Left lobe of liver (tissue), 2 donors: ENCODE results near the gene ANKMY1. TPM values are rescaled to one million over a fixed set of nuclear protein-coding genes. Genes with fewer than 3 reads are reported as not detected.
"Not testable (repeated sequence)": the region's sequence is repeated elsewhere in the genome, so short reads cannot be mapped to it uniquely, and the experiment has no call there.

Experiments
- ATAC-seq: fragments of 200-7000 bp; cut with Tn5 transposase; one replicate; pipeline ENCODE4 v1.9.1; 2020; ENCODE audit warnings: mild to moderate bottlenecking, moderate library complexity
- DNase-seq: peaks from one replicate; pipeline ENCODE4 v3.0.0-alpha.2; 2020; ENCODE audit warnings: low spot score
- total RNA-seq: library from RNA; stranded (reverse); gene quantifications from one replicate; pipeline ENCODE4 v1.2.1, GENCODE V29; 2021
- donor health status: DM: no; HTN: no; CAD: no; lungs with moderate emphysema.
- donor health status: DM: no; HTN: yes; CAD: no.

ANKMY1 gene
- total RNA-seq, 1 donor from 2014 or later: 13.1 TPM

DNA sequence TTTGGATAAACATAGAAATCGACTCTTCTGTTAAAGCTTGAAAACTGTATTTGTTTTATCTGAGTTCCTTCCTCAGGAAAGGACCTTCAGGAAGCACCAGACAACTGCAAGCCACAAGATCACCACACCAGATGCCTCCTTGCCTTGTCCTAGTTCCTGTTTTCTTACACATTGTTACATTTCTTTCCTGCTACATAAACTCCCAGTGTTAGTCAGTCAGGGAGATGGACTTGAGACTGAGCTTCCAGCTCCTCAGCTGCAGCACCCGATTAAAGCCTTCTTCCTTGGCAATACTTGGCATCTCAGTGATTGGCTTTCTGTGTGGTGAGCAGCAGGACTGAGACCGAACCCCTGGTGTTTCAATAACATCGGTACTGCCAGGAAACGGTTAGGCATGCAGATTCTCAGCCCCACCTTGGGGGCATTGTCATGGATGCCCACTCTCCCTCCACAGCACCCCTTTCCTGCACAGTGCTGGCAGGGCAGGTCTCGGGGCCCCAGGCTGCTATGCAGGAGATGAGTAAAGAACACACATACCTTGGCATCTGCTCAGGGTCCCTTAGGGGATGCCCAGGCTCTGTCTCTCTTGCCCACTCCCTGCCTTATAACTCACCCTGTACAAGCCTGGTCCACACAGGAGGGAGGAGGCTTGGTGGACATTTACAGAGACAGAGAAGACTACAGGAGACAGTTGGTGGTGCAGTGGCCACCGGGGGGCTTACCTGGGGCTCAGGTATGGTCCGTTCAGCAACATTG lies 32.6 kb downstream of the ANKMY1 start:
- DNase-seq: peak; percentile 38
- ATAC-seq: no peak

DNA sequence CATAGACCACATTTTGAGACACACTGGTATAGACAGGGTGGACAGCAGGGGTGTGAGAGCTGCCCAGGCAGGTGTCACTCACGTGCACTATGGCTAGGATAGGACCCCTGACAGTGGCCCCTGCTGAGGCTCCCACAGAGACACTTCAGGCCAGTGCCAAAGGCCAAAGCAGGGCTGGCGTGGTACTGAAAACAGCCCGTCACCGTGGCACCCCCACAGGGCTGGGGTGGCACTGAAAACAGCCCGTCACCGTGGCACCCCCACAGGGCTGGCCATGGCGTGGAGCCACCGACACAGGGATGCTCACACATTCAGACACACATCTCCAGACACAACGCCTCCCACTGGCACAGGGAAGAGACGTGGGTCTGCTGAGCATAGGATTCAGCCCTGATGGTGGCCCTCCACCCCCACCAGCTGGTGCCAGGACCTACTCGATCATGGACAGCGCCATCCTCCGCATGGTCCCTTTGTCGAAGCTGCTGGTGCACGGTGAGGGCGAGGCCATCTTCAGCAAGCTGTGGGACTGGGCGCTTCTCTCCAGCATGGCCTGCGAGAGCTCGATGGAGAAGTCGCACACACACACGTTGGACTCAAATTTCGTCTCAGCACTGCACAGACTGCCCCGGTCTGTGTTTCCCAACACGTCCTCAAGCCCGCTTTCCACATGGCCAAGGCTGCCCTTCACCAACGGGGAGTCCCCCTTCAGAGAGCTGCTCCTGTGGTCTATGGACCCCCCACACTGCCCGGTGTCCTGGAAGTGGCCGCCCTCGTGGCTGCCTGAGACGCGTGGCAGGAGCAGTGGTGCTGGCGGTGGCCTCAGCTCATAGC lies 34.1 kb downstream of the ANKMY1 start:
- no peak for ATAC-seq
- DNase-seq: peak; percentile 41

DNA sequence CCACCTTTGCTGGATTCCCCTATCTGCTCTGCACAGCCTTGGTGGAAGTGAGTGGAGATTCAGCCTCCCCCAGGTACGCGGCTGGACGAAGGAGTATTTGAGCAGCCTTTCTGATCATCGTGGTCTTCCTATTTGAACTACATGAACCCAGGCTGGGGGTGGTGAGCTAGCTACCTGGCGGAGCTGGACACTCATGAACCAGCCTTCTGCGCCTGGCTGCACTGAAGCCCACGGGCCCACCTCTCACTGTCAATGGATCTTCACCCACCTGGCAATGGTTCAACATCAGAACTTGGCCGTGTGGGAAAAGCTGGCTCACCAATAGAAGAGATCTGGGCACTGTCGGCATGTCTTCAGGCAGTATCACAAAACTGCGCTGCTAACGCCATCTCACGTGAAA lies 35.4 kb downstream of the ANKMY1 start:
- DNase-seq: no peak
- ATAC-seq: no peak

DNA sequence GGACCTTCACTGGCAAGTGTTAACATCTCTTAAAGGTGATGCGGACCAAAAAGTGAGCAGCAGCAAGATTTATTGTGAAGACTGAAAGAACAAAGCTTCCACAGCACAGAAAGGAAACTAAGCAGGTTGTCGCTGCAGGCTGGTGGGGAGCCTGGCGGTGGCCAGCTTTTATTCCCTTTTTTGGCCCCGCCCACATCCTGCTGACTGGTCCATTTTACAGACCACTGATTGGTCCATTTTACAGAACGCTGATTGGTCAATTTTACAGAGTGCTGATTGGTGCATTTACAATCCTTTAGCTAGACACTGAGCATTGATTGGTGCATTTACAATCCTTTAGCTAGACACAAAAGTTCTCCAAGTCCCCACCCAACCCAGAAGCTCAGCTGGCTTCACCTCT lies 35.9 kb downstream of the ANKMY1 start:
- peak; percentile 8 for DNase-seq
- ATAC-seq: not testable (repeated sequence)

DNA sequence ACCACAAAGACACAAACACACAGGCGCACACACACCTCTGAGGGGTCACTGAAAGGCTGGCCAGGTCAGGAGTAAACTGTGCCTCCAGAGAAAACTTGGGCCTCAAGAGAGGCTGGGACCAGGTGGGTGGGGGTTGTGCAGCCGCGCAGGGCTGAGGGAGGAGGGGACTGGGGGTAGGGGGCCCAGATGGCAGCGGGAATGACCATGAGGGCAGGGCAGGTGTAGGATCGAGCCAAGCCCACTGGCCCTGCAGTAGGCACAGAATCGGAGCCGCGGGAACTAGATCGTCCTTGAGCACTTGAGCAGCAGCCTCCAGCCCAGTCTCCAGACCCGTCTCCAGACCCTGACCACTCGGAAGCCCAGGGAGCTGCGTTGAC lies 36.8 kb downstream of the ANKMY1 start:
- peak; percentile 35 for DNase-seq
- no peak for ATAC-seq

DNA sequence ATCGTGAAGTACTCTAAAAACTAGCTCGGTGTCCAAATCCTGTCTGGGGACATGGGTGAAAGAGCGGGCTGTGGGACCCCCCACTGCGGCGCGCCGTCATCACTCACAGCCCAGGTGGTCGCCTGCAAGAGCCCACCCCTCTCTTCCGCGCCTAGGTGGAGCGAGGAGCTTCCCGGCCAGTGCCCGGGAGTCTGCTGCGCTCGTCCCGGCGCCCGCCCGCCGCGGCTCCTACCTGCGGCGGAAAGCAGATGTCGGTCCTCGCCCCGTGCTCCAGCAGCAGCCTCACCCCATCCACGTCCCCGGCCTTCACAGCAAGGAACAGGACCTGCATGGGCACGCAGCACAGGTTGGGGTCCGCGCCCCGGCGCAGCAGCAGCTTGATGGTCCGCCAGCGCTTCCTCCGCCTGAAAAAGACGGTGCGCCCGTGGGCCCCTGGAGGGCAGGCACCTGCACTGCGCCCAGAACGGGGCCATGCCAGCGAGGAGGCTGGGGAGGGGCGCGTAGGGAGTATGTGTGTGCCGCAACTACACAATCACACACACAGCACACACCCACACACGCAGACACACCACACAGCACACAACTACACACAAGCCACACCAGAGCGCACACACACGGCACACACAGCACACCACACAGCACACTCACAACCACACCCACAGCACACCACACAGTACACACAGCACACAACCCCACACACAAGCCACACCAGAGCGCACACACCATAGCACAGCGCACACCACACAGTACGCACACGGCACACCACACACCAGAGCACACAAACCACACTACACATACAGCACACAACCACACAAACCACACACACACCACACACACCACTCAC lies 37.4 kb downstream of the ANKMY1 start:
- peak; percentile 16 for ATAC-seq
- peak; percentile 40 for DNase-seq

DNA sequence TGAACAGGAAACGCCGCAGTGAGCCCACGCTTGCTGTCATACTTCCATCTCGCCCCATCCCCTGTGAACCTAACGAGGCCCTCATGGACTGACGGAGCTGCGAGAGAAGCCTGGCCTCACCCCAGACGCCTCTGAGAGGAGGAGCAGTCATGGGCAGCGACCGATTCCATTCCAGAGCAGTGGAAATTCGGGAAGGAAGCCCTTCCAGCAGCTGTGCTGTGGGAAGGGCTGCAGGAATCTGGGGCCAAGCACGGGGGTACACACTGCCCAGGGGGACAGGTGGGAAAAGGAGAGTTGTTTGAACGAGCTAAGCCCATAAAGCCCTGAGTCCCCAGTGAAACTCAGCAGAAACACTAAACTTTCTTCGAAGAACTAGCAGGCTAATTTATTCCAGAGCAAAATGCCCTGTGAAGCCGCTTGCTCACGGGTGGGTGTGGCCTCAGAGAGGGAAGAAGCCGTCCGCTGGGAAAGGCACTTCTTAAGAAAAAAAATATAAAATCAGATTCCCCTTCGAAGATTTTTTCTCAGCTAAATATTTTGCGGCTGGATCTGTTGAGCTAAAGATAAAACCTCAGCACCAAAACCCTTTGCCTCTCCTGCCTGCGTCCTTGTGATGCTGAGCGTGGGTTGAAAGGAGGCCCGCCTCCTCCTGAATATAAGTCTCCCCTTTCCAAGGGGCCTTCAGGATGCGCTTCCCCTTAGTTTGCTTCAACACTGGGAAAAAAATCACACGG lies 38.2 kb downstream of the ANKMY1 start:
- ATAC-seq: no peak
- peak; percentile 35 for DNase-seq

DNA sequence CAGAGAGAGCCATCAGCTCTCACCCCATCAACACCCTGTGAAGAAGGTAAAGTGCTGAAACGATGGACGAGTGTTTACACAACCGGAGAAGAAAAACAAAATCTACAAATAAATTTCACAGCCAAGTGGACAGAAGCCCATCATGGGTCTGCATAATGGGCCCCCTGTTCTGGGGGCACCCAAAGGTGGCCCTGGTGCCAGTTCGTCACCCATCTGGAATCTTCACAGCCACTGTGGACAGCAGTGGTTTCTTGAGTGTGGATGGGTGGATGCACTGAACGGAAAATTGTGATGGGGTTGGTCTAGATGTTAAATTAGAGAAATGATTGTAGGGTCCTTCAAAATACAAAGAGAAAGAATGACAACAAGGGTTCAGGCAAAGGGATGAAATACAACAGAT lies 38.8 kb downstream of the ANKMY1 start:
- DNase-seq (peak; percentile 3), ATAC-seq (no peak)

DNA sequence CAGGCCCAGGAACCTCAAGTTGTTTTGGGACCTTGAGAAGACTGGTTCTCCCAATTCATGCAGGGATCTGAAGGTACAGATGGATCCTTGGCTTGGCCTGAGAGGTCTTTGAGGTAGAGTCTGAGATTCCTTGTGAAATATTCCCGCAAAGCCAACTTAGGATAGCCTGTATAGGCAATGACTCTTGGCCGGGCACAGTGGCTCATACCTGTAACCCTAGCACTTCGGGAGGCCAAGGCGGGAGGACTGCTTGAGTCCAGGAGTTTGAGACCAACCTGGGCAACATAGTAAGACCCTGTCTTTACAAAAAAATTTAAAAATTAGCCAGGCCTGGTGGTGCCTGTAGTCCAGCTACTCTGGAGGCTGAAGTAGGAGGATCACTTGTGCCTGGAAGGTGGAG lies 40.4 kb downstream of the ANKMY1 start:
- DNase-seq: no peak
- ATAC-seq: no peak

DNA sequence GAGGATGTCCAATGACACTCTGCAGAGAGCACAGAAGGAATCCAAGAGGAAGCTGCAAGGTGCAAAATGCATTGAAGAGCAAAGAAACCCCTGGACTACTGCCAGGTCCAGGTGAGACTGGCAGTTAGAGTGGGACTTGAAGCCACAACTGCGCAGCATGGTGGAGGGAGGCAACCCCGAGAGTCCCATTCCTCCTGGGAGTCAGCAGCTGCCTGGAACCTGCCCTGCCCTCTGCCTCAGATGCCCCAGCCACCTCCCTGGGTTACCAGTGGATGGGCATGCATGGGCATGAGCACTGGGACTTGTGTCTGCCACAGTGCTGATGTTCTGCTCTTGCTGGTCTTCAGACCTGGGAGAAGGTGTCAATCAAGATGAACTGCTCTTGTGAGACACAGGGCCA lies 43.2 kb downstream of the ANKMY1 start:
- no peak for ATAC-seq
- peak; percentile 42 for DNase-seq

DNA sequence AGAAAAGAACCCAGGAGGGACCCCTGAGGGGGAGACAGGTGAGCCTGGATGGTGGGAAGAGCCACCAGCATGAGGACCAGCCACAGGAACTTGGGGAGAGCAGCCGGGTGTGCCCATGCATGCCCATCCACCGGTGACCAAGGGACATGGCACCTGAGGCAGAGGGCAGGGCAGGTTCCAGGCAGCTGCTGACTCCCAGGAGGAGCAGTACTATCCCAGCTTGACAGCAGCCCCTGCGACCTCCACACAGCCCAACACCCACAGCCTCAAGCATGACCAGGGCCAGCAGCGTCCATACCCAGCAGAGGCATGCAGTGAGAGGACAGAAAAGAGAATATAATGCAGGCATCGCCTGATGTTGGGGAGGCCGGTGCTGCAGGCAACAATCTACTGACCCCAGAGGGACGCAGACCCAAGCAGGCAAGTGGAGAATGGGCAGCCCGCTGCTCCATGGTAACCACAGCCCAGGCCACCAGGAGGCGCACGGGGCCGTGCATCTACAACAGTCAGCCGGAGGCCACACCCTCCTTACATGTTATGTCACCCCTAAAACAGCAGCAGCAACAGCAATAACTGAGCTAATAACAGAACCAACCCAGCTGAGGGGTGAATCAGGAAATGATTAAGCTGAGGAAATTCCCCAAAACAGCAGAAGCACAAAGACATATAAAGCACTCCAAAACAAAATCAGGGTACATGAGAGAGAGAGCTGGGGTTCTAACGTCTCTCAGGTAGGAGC lies 44.1 kb downstream of the ANKMY1 start:
- ATAC-seq (peak; percentile 93), DNase-seq (peak; percentile 68)

DNA sequence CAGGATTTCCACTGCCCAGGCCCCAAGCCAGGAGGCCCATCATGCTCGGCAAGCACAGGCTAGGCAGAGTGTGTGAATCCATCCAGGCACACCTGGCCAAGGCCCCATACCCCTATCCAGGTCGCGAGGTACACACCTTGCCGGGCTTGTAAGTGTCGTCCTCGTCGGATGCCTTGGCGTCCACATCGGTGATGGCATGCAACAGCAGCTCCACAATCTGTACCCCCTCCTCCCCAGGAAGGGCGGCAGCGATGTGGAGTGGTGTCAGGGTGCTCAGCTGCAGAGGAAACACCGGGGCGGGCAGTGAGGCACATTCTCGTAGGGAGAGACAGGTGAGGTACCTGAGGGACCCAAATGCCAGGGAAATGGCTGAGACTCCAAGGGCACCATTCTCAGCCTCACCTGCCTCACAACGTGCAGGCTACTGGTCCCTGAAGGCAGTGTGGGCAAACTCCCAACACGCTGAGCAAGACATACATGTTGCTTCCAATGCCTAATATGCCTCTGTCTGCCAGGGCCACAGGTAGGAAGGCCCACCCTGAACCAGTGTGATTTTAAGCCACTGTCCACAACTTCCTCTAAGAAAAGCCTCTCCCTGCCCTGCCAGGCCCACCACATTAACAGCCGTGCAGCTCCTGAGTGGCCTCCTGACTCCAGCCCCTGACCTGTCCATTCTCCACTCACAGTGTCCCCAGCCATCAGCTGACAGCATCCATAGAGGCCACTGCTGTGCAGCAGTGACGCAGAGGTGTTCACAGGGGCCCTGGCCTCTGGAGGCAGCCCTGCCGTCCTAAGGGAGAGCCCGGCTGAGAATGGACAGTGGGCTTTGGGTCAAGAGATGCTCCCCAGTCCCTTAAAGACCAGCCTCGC lies 44.9 kb downstream of the ANKMY1 start:
- ATAC-seq (no peak), DNase-seq (peak; percentile 38)

DNA sequence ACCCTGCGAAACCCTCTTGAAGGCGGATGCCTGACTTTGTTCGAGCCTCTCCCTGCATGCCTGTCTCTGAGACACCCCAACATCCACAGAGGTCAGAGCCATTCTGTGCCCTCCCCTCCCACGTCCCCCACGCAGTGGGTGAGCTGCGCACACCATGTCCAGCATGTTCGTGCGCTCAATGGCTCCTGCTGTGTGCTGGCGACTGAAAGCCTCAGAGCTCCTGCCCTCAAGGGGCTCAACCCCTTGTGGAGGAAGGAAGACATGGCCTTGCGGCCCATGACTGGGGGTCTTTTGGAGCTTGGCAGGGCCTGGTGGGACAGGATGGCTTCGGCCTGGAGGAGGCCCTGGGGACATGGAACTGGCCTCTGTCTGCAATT lies 45.7 kb downstream of the ANKMY1 start:
- DNase-seq: peak; percentile 30

DNA sequence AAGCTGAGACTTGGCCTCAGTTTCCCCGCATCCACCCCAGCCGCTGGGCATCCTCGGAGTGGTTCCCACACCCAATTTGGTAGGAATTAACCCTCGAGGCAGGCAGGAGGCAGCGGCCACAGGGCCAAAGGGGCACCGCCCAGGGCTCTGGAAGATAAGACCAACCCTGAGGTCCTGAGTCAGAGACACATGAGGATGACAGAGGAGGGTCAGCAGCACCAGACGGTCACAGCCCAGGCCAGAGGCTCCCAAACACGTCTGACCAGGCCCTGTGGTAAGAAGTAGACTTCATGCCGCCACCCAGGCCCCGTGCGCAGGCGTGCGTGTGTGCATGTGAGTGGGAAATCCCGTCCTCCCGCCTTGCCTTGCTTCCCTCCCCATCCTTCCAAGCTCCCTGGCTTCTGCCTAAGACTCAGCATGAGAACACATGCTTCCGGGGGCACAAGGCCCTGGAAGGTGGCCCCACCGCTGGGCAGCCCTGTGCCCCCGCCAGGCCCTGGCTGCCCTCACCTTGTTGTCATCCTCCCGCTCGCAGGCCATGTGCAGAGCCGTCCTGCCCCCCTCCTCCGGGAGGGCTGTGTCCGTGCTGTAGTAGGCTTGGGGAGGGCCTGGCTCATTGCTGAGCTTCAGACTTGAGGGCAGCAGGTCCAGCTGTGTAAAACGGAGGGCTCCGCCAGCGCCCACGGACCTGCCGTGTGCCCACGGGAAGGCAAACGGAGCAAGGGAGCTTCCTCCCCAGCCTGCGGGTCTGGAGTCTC lies 46.3 kb downstream of the ANKMY1 start:
- DNase-seq (peak; percentile 41), ATAC-seq (no peak)

More for the DNA sequence above, 45.7 kb downstream of the ANKMY1 start:
- ATAC-seq: no peak

DNA sequence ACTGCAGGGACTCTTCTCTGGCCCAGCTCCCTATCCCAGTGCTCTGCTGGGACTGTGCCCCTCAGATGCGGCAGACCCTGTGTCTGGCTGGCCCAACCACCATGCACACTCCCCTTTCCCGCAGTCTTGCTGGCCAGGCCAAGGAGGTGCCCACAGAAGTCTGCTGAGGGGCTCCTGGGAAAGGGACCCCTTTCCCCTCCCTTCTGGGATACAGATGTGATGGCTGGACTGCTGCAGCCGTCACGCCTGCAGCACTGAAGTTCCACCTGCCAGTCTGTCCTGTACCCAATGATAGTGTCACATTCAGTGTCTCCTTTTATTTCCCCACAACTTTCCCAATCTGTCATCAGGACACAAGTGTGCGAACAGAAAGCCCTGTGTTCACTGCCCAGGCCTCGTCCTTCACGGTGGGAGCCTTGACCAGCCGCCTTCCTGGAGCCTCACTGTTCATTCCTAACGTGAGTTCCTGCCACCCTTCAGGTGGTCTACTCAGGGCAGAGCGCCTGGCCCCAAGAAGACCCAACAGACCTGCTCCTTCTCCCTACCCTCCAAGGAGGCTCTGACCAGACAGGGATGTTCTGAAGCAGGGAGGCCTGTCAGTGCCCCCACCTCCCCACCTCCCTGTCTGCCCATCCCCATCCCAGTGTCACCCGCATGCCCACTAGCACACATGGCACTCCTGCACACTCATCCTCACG lies 47.1 kb downstream of the ANKMY1 start:
- DNase-seq (peak; percentile 34), ATAC-seq (no peak)

DNA sequence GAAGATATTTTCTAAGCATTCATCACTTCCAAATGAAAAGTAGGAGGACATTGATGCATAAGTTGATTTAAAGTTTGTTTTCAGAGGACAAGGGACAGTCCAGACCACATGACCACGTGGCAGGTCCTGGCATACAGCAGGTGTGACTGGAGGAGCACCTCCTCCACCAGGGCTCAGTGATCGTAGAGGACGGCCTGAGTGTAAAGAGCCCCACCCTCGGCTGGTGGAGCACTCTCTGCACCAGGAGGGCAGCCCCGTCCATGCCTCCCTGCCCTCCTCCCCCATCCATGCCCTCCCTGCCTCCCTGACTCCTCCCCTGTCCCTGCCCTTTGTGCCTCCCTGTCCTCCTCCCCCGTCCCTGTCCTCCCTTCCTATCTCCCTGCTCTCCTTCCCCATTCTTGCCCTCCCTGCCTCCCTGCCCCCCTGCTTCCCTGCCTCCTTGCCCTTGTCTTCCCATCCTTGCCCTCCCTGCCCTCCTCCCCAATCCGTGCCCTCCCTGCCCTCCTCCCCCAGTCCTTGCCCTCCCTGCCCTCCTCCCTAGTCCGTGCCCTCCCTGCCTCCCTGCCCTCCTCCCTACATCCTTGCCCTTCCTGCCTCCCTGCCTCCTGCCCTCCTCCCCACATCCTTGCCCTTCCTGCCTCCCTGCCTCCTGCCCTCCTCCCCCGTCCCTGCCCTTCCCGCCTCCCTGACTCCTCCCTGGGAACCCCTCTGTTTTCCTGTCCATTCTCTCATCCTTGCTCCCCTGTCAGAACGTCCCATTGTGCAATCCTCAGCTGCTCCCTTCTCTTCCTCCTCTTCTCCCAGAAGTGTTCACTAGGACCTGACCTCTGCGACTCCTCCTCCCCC lies 47.9 kb downstream of the ANKMY1 start:
- peak; percentile 26 for DNase-seq
- no peak for ATAC-seq
